ENCODE results near the gene ASCL2.
"Not testable (repeated sequence)": the region's sequence is repeated elsewhere in the genome, so short reads cannot be mapped to it uniquely, and the experiment has no call there.

ASCL2 gene

GRCh38 chr11:2296913-2297622 lies 26.7 kb upstream of the ASCL2 start:
- no peak for DNase-seq

- no peak for DNase-seq
Measured at GRCh38 chr11:2295971-2296912, 25.9 kb upstream of the ASCL2 start.

GRCh38 chr11:2294926-2295290 lies 24.5 kb upstream of the ASCL2 start:
- no peak for DNase-seq

- DNase-seq, result no peak
Measured at GRCh38 chr11:2293984-2294925, 23.9 kb upstream of the ASCL2 start.

GRCh38 chr11:2293531-2293971 lies 23.2 kb upstream of the ASCL2 start:
- DNase-seq, result no peak

GRCh38 chr11:2290351-2290841 lies 20.0 kb upstream of the ASCL2 start:
- no peak for DNase-seq

- no peak for DNase-seq
Measured at GRCh38 chr11:2289859-2290258, 19.5 kb upstream of the ASCL2 start.

- no peak for DNase-seq
Measured at GRCh38 chr11:2289350-2289749, 19.0 kb upstream of the ASCL2 start.

GRCh38 chr11:2287091-2287490 lies 16.7 kb upstream of the ASCL2 start:
- DNase-seq, result no peak

GRCh38 chr11:2286350-2286749 lies 16.0 kb upstream of the ASCL2 start:
- not testable (repeated sequence) for DNase-seq

- no peak for DNase-seq
Measured at GRCh38 chr11:2280208-2280607, 9.8 kb upstream of the ASCL2 start.

- no peak for DNase-seq
Measured at GRCh38 chr11:2277933-2278523, 7.6 kb upstream of the ASCL2 start.

GRCh38 chr11:2277008-2277346 lies 6.6 kb upstream of the ASCL2 start:
- no peak for DNase-seq

GRCh38 chr11:2276280-2277007 lies 6.1 kb upstream of the ASCL2 start:
- DNase-seq, result no peak

- no peak for DNase-seq
Measured at GRCh38 chr11:2275334-2276279, 5.2 kb upstream of the ASCL2 start.

- no peak for DNase-seq
Measured at GRCh38 chr11:2273771-2274170, 3.4 kb upstream of the ASCL2 start.

GRCh38 chr11:2273311-2273710 lies 2.9 kb upstream of the ASCL2 start:
- DNase-seq, result no peak

- no peak for DNase-seq
Measured at GRCh38 chr11:2272946-2273280, 2.5 kb upstream of the ASCL2 start.

GRCh38 chr11:2272228-2272945 lies 2.0 kb upstream of the ASCL2 start:
- no peak for DNase-seq
